GM10266 (cell line): ENCODE data around the gene KNG1.

Experiments used
- DNase-seq: peaks from one replicate; pipeline ENCODE4 v3.0.0; 2012; ENCODE audit errors: extremely low spot score
- CTCF ChIP-seq: IDR thresholded peaks from 2 replicates; pipeline ENCODE4 v1.5.1; 2012; ENCODE audit warnings: mild to moderate bottlenecking, low read depth; ENCODE audit not compliant: control insufficient read depth, insufficient read depth; ENCODE audit errors: missing control alignments

The KNG1 gene

GRCh38 chr3:186785495-186786018 is 68.4 kb downstream of the KNG1 start:
- TF ChIP-seq CTCF = no peak
- DNase-seq = no peak

GRCh38 chr3:186786922-186787321 is 69.8 kb downstream of the KNG1 start:
- TF ChIP-seq CTCF = no peak
- no peak for DNase-seq

- no peak for TF ChIP-seq CTCF
- DNase-seq = no peak
Observed at GRCh38 chr3:186787642-186788481, 70.7 kb downstream of the KNG1 start.

GRCh38 chr3:186788482-186789370 is 71.6 kb downstream of the KNG1 start:
- no peak for TF ChIP-seq CTCF
- DNase-seq = no peak

GRCh38 chr3:186789554-186790260 is 72.5 kb downstream of the KNG1 start:
- TF ChIP-seq CTCF = no peak
- no peak for DNase-seq

GRCh38 chr3:186790261-186790981 is 73.3 kb downstream of the KNG1 start:
- no peak for DNase-seq
- no peak for TF ChIP-seq CTCF
